Spinal cord (tissue), 10 donors: ENCODE results near the gene DRC7. TPM values are rescaled to one million over a fixed set of nuclear protein-coding genes. Genes with fewer than 3 reads are reported as not detected.

Source experiments
- DNase-seq, 6 donors: peaks; one replicate each; pipeline versions ENCODE4 v3.0.0 to v3.0.0-alpha.2; 2013 to 2015; ENCODE audit warnings: low spot score in 6 of 6, low read depth in 4 of 6
- H3K27ac ChIP-seq: one replicate; pipeline ENCODE4 v1.5.1; 2013; ENCODE audit warnings: low read depth, low read length, control low read depth
- H3K27me3 ChIP-seq: one replicate; pipeline ENCODE4 v1.6.1; 2013; ENCODE audit warnings: low read length; ENCODE audit not compliant: control insufficient read depth, insufficient read depth
- H3K36me3 ChIP-seq: one replicate; pipeline ENCODE4 v1.6.1; 2013; ENCODE audit warnings: low read length; ENCODE audit not compliant: control insufficient read depth, insufficient read depth
- H3K4me1 ChIP-seq: one replicate; pipeline ENCODE4 v1.6.1; 2013; ENCODE audit warnings: low read length; ENCODE audit not compliant: control insufficient read depth, insufficient read depth
- H3K4me3 ChIP-seq: one replicate; pipeline ENCODE4 v1.5.1; 2013; ENCODE audit warnings: low read depth, low read length, control low read depth
- H3K9me3 ChIP-seq: one replicate; pipeline ENCODE4 v1.6.1; 2013; ENCODE audit warnings: low read length; ENCODE audit not compliant: control insufficient read depth, insufficient read depth
- WGBS: methylation state at CpG from one replicate; pipeline ENCODE4 v1.1.5; 2013; ENCODE audit warnings: missing lambda C conversion rate; ENCODE audit not compliant: insufficient coverage; 5-methylcytosine and 5-hydroxymethylcytosine counted together
- polyA plus RNA-seq, 2 donors: library from polyadenylated mRNA; unstranded; fragments of 120-200 nt; gene quantifications; one replicate each; pipeline ENCODE4 v1.2.1, GENCODE V29; 2013; ENCODE audit not compliant: insufficient read length in 2 of 2
- total RNA-seq, 2 donors: library from RNA; depleted of rRNA in 1 of 2; stranded (reverse); fragments of 120-200 nt in 1 of 2; fragments of >200 nt in 1 of 2; gene quantifications; one replicate each; pipeline versions ENCODE4 v1.2.3 to v1.2.4, GENCODE V29; 2013 to 2014
- donor health status: healthy.

DRC7 gene
- total and polyA plus RNA-seq, 4 donors: 0.69 to 6.0 (median 4.0) TPM

GRCh38 chr16:57736419-57737351, 42.1 kb downstream of the DRC7 start:
- Histone ChIP-seq H3K36me3 (peaks cover 37% of the 10 kb centered on the region), H3K27me3 (no peaks in the 10 kb centered on the region), H3K4me3 (peak overlapping the region; percentile 81), H3K4me1 (peaks cover 44% of the 10 kb centered on the region), H3K9me3 (no peaks in the 10 kb centered on the region), H3K27ac (peak overlapping the region; percentile 59)
- DNase-seq: peak in 4 of 6 donors; percentile 36 to 86 (median 62)
- 8% methylated on average over 18 of the region's 23 CpGs for WGBS

GRCh38 chr16:57738844-57739243, 44.2 kb downstream of the DRC7 start:
- 98% methylated on average over 7 of the region's 7 CpGs for WGBS
- DNase-seq: no peak
- no peak overlapping the region for H3K4me3 ChIP-seq
- peaks cover 48% of the 10 kb centered on the region for H3K36me3 ChIP-seq
- no peaks in the 10 kb centered on the region for H3K27me3 ChIP-seq
- H3K4me1 ChIP-seq: peaks cover 44% of the 10 kb centered on the region
- no peaks in the 10 kb centered on the region for H3K9me3 ChIP-seq
- no peak overlapping the region for H3K27ac ChIP-seq

DNA sequence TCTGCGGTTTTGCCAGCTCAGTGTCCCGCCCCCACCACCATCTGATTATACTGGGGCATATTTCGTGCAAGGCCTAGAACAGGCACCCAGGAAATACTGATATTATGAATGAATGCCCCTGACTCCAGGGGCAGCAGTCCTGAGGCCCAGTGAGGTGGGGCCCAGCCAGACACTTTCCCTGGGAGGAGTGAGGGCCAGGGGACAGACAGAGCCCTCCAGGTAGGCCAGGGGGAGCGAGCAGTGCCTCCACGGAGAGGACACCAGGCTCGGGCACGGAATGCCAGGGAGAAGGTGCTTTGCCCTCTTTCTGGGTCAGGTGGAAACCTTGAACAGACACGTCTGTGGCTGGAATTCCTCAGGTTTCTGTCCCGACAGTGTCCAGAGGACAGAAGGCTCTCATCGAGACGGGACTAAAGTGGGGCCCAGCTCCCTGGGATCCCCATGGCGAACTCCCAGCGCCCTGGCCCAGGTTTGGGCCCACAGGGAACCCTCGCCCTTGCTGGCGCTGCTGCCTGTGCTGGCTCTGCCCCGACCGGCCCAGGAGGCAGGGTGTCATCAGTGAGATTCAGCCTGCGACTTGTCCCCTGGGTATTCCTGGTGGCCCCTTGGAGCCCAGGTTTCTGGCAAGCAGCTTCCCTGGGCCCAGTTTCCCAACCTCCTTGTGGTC, 45.3 kb downstream of the DRC7 start:
- Histone ChIP-seq H3K4me3 (no peak overlapping the region), H3K9me3 (no peaks in the 10 kb centered on the region), H3K36me3 (peaks cover 59% of the 10 kb centered on the region), H3K27me3 (no peaks in the 10 kb centered on the region), H3K4me1 (peaks cover 37% of the 10 kb centered on the region), H3K27ac (no peak overlapping the region)
- DNase-seq: no peak
- WGBS: 92% methylated on average over 15 of the region's 18 CpGs

GRCh38 chr16:57740423-57741071, 45.9 kb downstream of the DRC7 start:
- Histone ChIP-seq H3K27me3 (no peaks in the 10 kb centered on the region), H3K27ac (no peak overlapping the region), H3K36me3 (peaks cover 65% of the 10 kb centered on the region), H3K4me3 (no peak overlapping the region), H3K9me3 (no peaks in the 10 kb centered on the region), H3K4me1 (peaks cover 36% of the 10 kb centered on the region)
- DNase-seq: no peak
- 93% methylated on average over 17 of the region's 24 CpGs for WGBS

GRCh38 chr16:57741660-57742191, 47.1 kb downstream of the DRC7 start:
- H3K36me3 ChIP-seq: peaks cover 66% of the 10 kb centered on the region
- no peak overlapping the region for H3K27ac ChIP-seq
- no peaks in the 10 kb centered on the region for H3K9me3 ChIP-seq
- H3K27me3 ChIP-seq: no peaks in the 10 kb centered on the region
- H3K4me1 ChIP-seq: peaks cover 27% of the 10 kb centered on the region
- H3K4me3 ChIP-seq: no peak overlapping the region
- WGBS: 74% methylated on average over 11 of the region's 16 CpGs
- DNase-seq: no peak

- Histone ChIP-seq H3K4me3 (no peak overlapping the region), H3K9me3 (no peaks in the 10 kb centered on the region), H3K27me3 (no peaks in the 10 kb centered on the region), H3K4me1 (peaks cover 19% of the 10 kb centered on the region), H3K27ac (no peak overlapping the region), H3K36me3 (peaks cover 66% of the 10 kb centered on the region)
- WGBS: 43% methylated on average over 2 of the region's 4 CpGs
- peak in 1 of 6 donors; percentile 35 for DNase-seq
Observed at GRCh38 chr16:57742543-57742942, 47.9 kb downstream of the DRC7 start.

GRCh38 chr16:57743458-57743857, 48.9 kb downstream of the DRC7 start:
- H3K27me3 ChIP-seq: no peaks in the 10 kb centered on the region
- H3K4me3 ChIP-seq: no peak overlapping the region
- peaks cover 72% of the 10 kb centered on the region for H3K36me3 ChIP-seq
- no peaks in the 10 kb centered on the region for H3K9me3 ChIP-seq
- peaks cover 12% of the 10 kb centered on the region for H3K4me1 ChIP-seq
- H3K27ac ChIP-seq: no peak overlapping the region
- 74% methylated on average over 6 of the region's 10 CpGs for WGBS
- no peak for DNase-seq

DNA sequence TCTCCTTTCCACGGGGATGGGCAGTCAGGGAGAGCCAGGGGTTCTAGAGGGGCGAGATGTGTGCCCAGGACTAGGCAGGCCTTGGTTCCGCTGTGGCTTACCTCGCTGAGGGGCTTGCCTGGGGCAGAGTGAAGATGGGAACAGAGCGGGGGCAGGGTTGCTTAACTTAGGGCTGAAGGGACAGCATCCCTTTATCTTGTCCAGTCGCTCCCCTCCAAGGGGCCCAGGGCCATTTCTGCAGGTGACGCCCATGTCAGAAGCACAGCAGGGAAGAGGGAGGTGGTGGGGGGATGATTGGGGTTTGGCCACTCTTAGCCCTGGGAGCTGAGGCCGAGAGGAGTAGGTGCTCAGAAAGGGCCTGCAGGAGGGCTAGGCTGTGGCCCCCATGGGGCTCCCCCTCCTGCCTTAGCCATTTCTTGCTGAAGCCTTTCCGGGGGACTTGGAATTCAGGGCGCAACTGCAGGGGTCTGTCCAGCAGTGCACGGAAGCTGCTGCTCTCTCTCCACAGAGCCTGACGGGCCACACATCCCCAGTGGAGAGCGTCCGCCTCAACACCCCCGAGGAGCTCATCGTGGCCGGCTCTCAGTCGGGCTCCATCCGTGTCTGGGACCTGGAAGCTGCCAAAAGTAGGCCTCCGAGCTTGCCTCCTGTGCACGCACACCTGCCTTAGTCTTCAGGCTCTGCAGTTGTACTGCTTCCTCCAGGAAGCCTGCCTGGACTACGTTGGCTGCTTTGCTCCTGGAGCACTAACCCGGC, 49.5 kb downstream of the DRC7 start:
- no peaks in the 10 kb centered on the region for H3K27me3 ChIP-seq
- DNase-seq: no peak
- H3K36me3 ChIP-seq: peaks cover 74% of the 10 kb centered on the region
- peaks cover 11% of the 10 kb centered on the region for H3K4me1 ChIP-seq
- H3K9me3 ChIP-seq: no peaks in the 10 kb centered on the region
- WGBS: 93% methylated on average over 19 of the region's 23 CpGs
- no peak overlapping the region for H3K27ac ChIP-seq
- H3K4me3 ChIP-seq: no peak overlapping the region

GRCh38 chr16:57744642-57744903, 50.0 kb downstream of the DRC7 start:
- 81% methylated on average over 7 of the region's 7 CpGs for WGBS

More at GRCh38 chr16:57744642-57744903, 50.0 kb downstream of the DRC7 start:
- H3K27ac ChIP-seq: no peak overlapping the region
- peaks cover 6% of the 10 kb centered on the region for H3K4me1 ChIP-seq
- no peak for DNase-seq
- H3K4me3 ChIP-seq: no peak overlapping the region
- H3K27me3 ChIP-seq: no peaks in the 10 kb centered on the region
- peaks cover 71% of the 10 kb centered on the region for H3K36me3 ChIP-seq
- no peaks in the 10 kb centered on the region for H3K9me3 ChIP-seq
